MM.1S (cell line): ENCODE measurements around the gene ZBED1.

ENCODE experiments used
- DNase-seq: peaks from one replicate; pipeline ENCODE4 v3.0.0-alpha.2; 2015
- H2AFZ ChIP-seq: fragments of 300-600 bp; sonication (generic); 2 replicates; pipeline ENCODE4 v1.6.0; 2016; ENCODE audit warnings: antibody characterized with exemption, low read length
- H3F3A ChIP-seq: fragments of 300-600 bp; sonication (generic); 2 replicates; pipeline ENCODE4 v1.6.1; 2016; ENCODE audit warnings: mild to moderate bottlenecking, antibody characterized with exemption, low read length, moderate library complexity, mixed read lengths; ENCODE audit not compliant: insufficient read depth
- H3K27ac ChIP-seq: fragments of 300-600 bp; sonication (generic); 2 replicates; pipeline ENCODE4 v1.5.1; 2016; ENCODE audit warnings: mild to moderate bottlenecking, low read length
- H3K27me3 ChIP-seq: fragments of 300-600 bp; sonication (generic); replicated peaks from 2 replicates; pipeline ENCODE4 v1.6.0; 2016; ENCODE audit warnings: low read length; ENCODE audit not compliant: insufficient read depth
- H3K36me3 ChIP-seq: fragments of 300-600 bp; sonication (generic); replicated peaks from 2 replicates; pipeline ENCODE4 v1.6.1; 2016; ENCODE audit warnings: mild to moderate bottlenecking, low read length, mixed read lengths; ENCODE audit not compliant: insufficient read depth
- H3K4me1 ChIP-seq: fragments of 300-600 bp; sonication (generic); 2 replicates; pipeline ENCODE4 v1.6.1; 2016; ENCODE audit warnings: low read length, mixed read lengths
- H3K4me2 ChIP-seq: fragments of 300-600 bp; sonication (generic); 2 replicates; pipeline ENCODE4 v1.6.0; 2016; ENCODE audit warnings: low read depth, low read length
- H3K4me3 ChIP-seq: fragments of 300-600 bp; sonication (generic); 2 replicates; pipeline ENCODE4 v1.5.1; 2016; ENCODE audit warnings: low read length, mixed read lengths
- H3K79me2 ChIP-seq: fragments of 300-600 bp; sonication (generic); 2 replicates; pipeline ENCODE4 v1.6.1; 2016; ENCODE audit warnings: mixed run types, low read length, mixed read lengths
- H3K9ac ChIP-seq: fragments of 300-600 bp; sonication (generic); 2 replicates; pipeline ENCODE4 v1.6.1; 2016; ENCODE audit warnings: low read length, mixed read lengths
- H3K9me2 ChIP-seq: fragments of 300-600 bp; sonication (generic); replicated peaks from 2 replicates; pipeline ENCODE4 v1.6.1; 2016; ENCODE audit warnings: mild to moderate bottlenecking, low read length, mixed read lengths; ENCODE audit not compliant: insufficient read depth
- H3K9me3 ChIP-seq: fragments of 300-600 bp; sonication (generic); replicated peaks from 2 replicates; pipeline ENCODE4 v1.6.1; 2016; ENCODE audit warnings: mild to moderate bottlenecking, low read length, mixed read lengths; ENCODE audit not compliant: insufficient read depth
- H4K20me1 ChIP-seq: fragments of 300-600 bp; sonication (generic); 2 replicates; pipeline ENCODE4 v1.6.1; 2016; ENCODE audit warnings: mild to moderate bottlenecking, low read length, moderate library complexity, mixed read lengths; ENCODE audit not compliant: insufficient read depth
- CTCF ChIP-seq: fragments of 300-600 bp; sonication (generic); IDR thresholded peaks from 2 replicates; pipeline ENCODE4 v1.5.1; 2016; ENCODE audit warnings: antibody characterized with exemption, low read length, mixed read lengths
- EZH2 ChIP-seq: fragments of 300-600 bp; sonication (generic); optimal IDR thresholded peaks from 2 replicates; pipeline ENCODE3; 2017; ENCODE audit warnings: low read depth, mild to moderate bottlenecking, antibody characterized with exemption, low read length, mixed read lengths
- EZH2phosphoT487 ChIP-seq: fragments of 300-600 bp; sonication (generic); IDR thresholded peaks from 2 replicates; pipeline ENCODE4 v1.6.1; 2018; ENCODE audit warnings: antibody characterized with exemption, low read length

ZBED1 gene

GRCh38 chrX:2450681-2451080, 50.1 kb downstream of the ZBED1 start:
- Histone ChIP-seq H4K20me1 (no peaks in the 10 kb centered on the region), H3K9ac (no peak overlapping the region), H3K4me1 (no peaks in the 10 kb centered on the region), H2AFZ (no peak overlapping the region), H3K9me2 (no peaks in the 10 kb centered on the region), H3K4me2 (no peak overlapping the region), H3K27ac (no peak overlapping the region), H3K36me3 (no peaks in the 10 kb centered on the region), H3K79me2 (no peaks in the 10 kb centered on the region), H3K9me3 (no peaks in the 10 kb centered on the region), H3K4me3 (no peak overlapping the region), H3K27me3 (no peaks in the 10 kb centered on the region), H3F3A (no peaks in the 10 kb centered on the region)
- no peak for DNase-seq
- TF ChIP-seq EZH2phosphoT487 (no peak), EZH2 (no peak), CTCF (no peak)

GRCh38 chrX:2449135-2449886, 51.5 kb downstream of the ZBED1 start:
- Histone ChIP-seq H3K9me2 (no peaks in the 10 kb centered on the region), H3K79me2 (no peaks in the 10 kb centered on the region), H4K20me1 (no peaks in the 10 kb centered on the region), H3K27me3 (no peaks in the 10 kb centered on the region), H3K4me1 (no peaks in the 10 kb centered on the region), H3K36me3 (no peaks in the 10 kb centered on the region), H3K4me3 (no peak overlapping the region), H3K27ac (no peak overlapping the region), H3K9ac (no peak overlapping the region), H3K4me2 (no peak overlapping the region), H2AFZ (no peak overlapping the region), H3F3A (no peaks in the 10 kb centered on the region), H3K9me3 (no peaks in the 10 kb centered on the region)
- TF ChIP-seq CTCF = no peak
- no peak for TF ChIP-seq EZH2
- TF ChIP-seq EZH2phosphoT487 = no peak
- no peak for DNase-seq

- Histone ChIP-seq H3K4me2 (no peak overlapping the region), H2AFZ (no peak overlapping the region), H3K9me2 (no peaks in the 10 kb centered on the region), H3K4me1 (no peaks in the 10 kb centered on the region), H3K27me3 (no peaks in the 10 kb centered on the region), H4K20me1 (no peaks in the 10 kb centered on the region), H3K79me2 (no peaks in the 10 kb centered on the region), H3K27ac (no peak overlapping the region), H3K4me3 (no peak overlapping the region), H3K9me3 (no peaks in the 10 kb centered on the region), H3K36me3 (no peaks in the 10 kb centered on the region), H3K9ac (no peak overlapping the region), H3F3A (no peaks in the 10 kb centered on the region)
- TF ChIP-seq CTCF (no peak), EZH2 (no peak), EZH2phosphoT487 (no peak)
- no peak for DNase-seq
Observed at GRCh38 chrX:2447484-2447883, 53.3 kb downstream of the ZBED1 start.
